Keratinocyte (primary cell): ENCODE data around the gene HOMEZ. TPM values are rescaled to one million over a fixed set of nuclear protein-coding genes. Genes with fewer than 3 reads are reported as not detected.

Source experiments
- DNase-seq: peaks from one replicate; pipeline ENCODE4 v3.0.0-alpha.2; 2011; ENCODE audit warnings: low read depth, missing footprints, low spot score
- FAIRE-seq: peaks from 2 replicates; lab custom pipeline; 2011; peaks lifted over from hg19 to GRCh38; lab: Jason Lieb, UNC
- H2AFZ ChIP-seq: 2 replicates; pipeline ENCODE4 v1.6.0; 2012; ENCODE audit warnings: low read length, control low read depth, inconsistent platforms; ENCODE audit not compliant: control insufficient read depth
- H3K27ac ChIP-seq: 2 replicates; pipeline ENCODE4 v1.5.1; 2011; ENCODE audit warnings: low read length; ENCODE audit not compliant: control insufficient read depth, insufficient read depth
- H3K27me3 ChIP-seq: 3 replicates; pipeline ENCODE4 v1.6.0; 2011; ENCODE audit warnings: low read length; ENCODE audit not compliant: control insufficient read depth, insufficient read depth; ENCODE audit errors: extremely low read depth
- H3K36me3 ChIP-seq, 2 experiments: 2 replicates in 1 of 2; 3 replicates in 1 of 2; pipeline ENCODE4 v1.5.1; 2011; ENCODE audit warnings: low read length in 2 of 2, mild to moderate bottlenecking in 1 of 2; ENCODE audit not compliant: control insufficient read depth in 2 of 2, insufficient read depth in 2 of 2; ENCODE audit errors: extremely low read depth in 1 of 2
- H3K4me1 ChIP-seq: 3 replicates; pipeline ENCODE4 v1.5.1; 2011; ENCODE audit warnings: low read length; ENCODE audit not compliant: control insufficient read depth, insufficient read depth; ENCODE audit errors: extremely low read depth
- H3K4me2 ChIP-seq: 3 replicates; pipeline ENCODE4 v1.6.0; 2011; ENCODE audit warnings: low read depth, low read length; ENCODE audit not compliant: control insufficient read depth, insufficient read depth; ENCODE audit errors: extremely low read depth
- H3K4me3 ChIP-seq, 3 experiments: fragments of 200-600 bp in 1 of 3; sonication (generic) in 1 of 3; 2 replicates in 2 of 3; 3 replicates in 1 of 3; pipeline ENCODE4 v1.5.1; 2011 to 2016; ENCODE audit warnings: low read length in 3 of 3, mild to moderate bottlenecking in 3 of 3, control low read depth in 2 of 3, inconsistent platforms in 1 of 3, low read depth in 1 of 3, mixed read lengths in 1 of 3, mixed run types in 1 of 3, moderate library complexity in 1 of 3; ENCODE audit not compliant: control insufficient read depth in 2 of 3, insufficient read depth in 2 of 3; ENCODE audit errors: extremely low read depth in 1 of 3
- H3K79me2 ChIP-seq: 2 replicates; pipeline ENCODE4 v1.6.0; 2012; ENCODE audit warnings: low read length; ENCODE audit not compliant: control insufficient read depth, insufficient read depth
- H3K9ac ChIP-seq: 3 replicates; pipeline ENCODE4 v1.6.0; 2011; ENCODE audit warnings: low read length; ENCODE audit not compliant: control insufficient read depth, insufficient read depth; ENCODE audit errors: extremely low read depth
- H3K9me1 ChIP-seq: 3 replicates; pipeline ENCODE4 v1.6.0; 2011; ENCODE audit warnings: low read length; ENCODE audit not compliant: control insufficient read depth, insufficient read depth; ENCODE audit errors: extremely low read depth
- H3K9me3 ChIP-seq: 2 replicates; pipeline ENCODE4 v1.5.1; 2012; ENCODE audit warnings: low read depth, low read length; ENCODE audit not compliant: control insufficient read depth
- H4K20me1 ChIP-seq: 3 replicates; pipeline ENCODE4 v1.6.0; 2011; ENCODE audit warnings: low read length; ENCODE audit not compliant: control insufficient read depth, insufficient read depth; ENCODE audit errors: extremely low read depth
- EZH2 ChIP-seq: IDR thresholded peaks from one replicate; pipeline ENCODE4 v1.6.1; 2012; ENCODE audit warnings: inconsistent platforms, mild to moderate bottlenecking, low read length, moderate library complexity
- dilution Hi-C: fragments of 300-500 bp; cut with MboI; formaldehyde crosslinking; loops from one replicate; pipeline ENCODE4 v1.7.0; 2020; ENCODE audit warnings: low sequenced_read_pairs; ENCODE audit not compliant: extremely low pct_ligation_motif_present
- polyA plus RNA-seq, 5 experiments: library from polyadenylated mRNA; depleted of rRNA in 3 of 5; stranded (reverse) in 3 of 5; stranded (forward) in 1 of 5; unstranded in 1 of 5; fragments of >200 nt; gene quantifications; 1 replicate in 1 of 5; 2 replicates in 3 of 5; 3 replicates in 1 of 5; pipeline versions ENCODE4 v1.2.1 to v1.2.3, GENCODE V29; 2011 to 2012; ENCODE audit warnings: missing spikeins in 2 of 5, low read depth in 1 of 5, low replicate concordance in 1 of 5
- TF ChIP-seq, protein P1 (sequence below), 3 experiments: IDR thresholded peaks in 1 of 3; conservative IDR thresholded peaks in 1 of 3; optimal IDR thresholded peaks in 1 of 3; 2 replicates in 2 of 3; 3 replicates in 1 of 3; pipeline versions ENCODE3 to v1.5.1; 2011; ENCODE audit warnings: low read length in 3 of 3, mild to moderate bottlenecking in 3 of 3, moderate library complexity in 2 of 3, control low read depth in 1 of 3, inconsistent platforms in 1 of 3; ENCODE audit not compliant: insufficient read depth in 2 of 3; ENCODE audit errors: extremely low read depth in 1 of 3

The HOMEZ gene
- polyA plus RNA-seq, 1 donor (not counting 4 experiments of a cell fraction or from before 2014, with no cell fraction given), result 31.9 TPM

DNA sequence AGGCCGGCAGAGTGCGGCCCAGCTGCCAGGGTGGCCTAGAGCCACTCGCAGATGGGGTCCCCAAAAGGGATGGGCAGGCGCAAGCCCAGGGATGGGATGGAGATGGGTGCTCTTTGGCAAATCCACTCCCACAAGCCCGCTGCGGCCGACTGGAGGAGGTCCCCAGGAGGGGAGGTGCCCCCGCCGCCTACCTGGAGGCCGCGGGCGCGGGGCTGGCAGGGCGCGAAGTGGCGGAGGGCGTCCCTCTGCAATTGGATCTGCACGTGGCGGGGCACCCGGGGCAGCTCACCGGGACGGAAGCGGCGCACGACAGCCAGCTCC lies 16.0 kb upstream of the HOMEZ start:
- TF ChIP-seq EZH2, result no peak
- TF ChIP-seq, protein P1, sequence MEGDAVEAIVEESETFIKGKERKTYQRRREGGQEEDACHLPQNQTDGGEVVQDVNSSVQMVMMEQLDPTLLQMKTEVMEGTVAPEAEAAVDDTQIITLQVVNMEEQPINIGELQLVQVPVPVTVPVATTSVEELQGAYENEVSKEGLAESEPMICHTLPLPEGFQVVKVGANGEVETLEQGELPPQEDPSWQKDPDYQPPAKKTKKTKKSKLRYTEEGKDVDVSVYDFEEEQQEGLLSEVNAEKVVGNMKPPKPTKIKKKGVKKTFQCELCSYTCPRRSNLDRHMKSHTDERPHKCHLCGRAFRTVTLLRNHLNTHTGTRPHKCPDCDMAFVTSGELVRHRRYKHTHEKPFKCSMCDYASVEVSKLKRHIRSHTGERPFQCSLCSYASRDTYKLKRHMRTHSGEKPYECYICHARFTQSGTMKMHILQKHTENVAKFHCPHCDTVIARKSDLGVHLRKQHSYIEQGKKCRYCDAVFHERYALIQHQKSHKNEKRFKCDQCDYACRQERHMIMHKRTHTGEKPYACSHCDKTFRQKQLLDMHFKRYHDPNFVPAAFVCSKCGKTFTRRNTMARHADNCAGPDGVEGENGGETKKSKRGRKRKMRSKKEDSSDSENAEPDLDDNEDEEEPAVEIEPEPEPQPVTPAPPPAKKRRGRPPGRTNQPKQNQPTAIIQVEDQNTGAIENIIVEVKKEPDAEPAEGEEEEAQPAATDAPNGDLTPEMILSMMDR (optimal IDR thresholded peaks at IDR 0.05 in 1 of 3, IDR thresholded peaks at IDR 0.05 in 1 of 3, conservative IDR thresholded peaks at IDR 0.05 in 1 of 3; ENCODE audit: extremely low read depth in 1 of 3, insufficient read depth in 2 of 3, low read length in 3 of 3), result no peak
- Histone ChIP-seq H3K79me2 (peaks cover 2% of the 10 kb centered on the region), H3K36me3 (no peaks in the 10 kb centered on the region), H3K9ac (peak overlapping the region; percentile 83), H4K20me1 (no peaks in the 10 kb centered on the region), H3K27ac (peak overlapping the region; percentile 81), H2AFZ (peak overlapping the region; percentile 95), H3K4me2 (peak overlapping the region; percentile 93), H3K9me1 (no peaks in the 10 kb centered on the region), H3K4me3 (peak overlapping the region; percentile 49 to 80 (median 77)), H3K4me1 (peaks cover 39% of the 10 kb centered on the region), H3K27me3 (no peaks in the 10 kb centered on the region), H3K9me3 (no peaks in the 10 kb centered on the region)
- dilution Hi-C loops, result no loop called here
- DNase-seq (no peak), FAIRE-seq (no peak)

GRCh38 chr14:23301288-23301968 lies 15.5 kb upstream of the HOMEZ start:
- peak overlapping the region; percentile 93 for H3K4me2 ChIP-seq
- TF ChIP-seq, protein P1 (optimal IDR thresholded peaks at IDR 0.05 in 1 of 3, IDR thresholded peaks at IDR 0.05 in 1 of 3, conservative IDR thresholded peaks at IDR 0.05 in 1 of 3; ENCODE audit: extremely low read depth in 1 of 3, insufficient read depth in 2 of 3, low read length in 3 of 3), result peak; percentile 52 to 85 (median 69)
- TF ChIP-seq EZH2, result no peak
- no peaks in the 10 kb centered on the region for H4K20me1 ChIP-seq
- peak overlapping the region; percentile 91 for H3K27ac ChIP-seq
- peak overlapping the region; percentile 49 to 94 (median 77) for H3K4me3 ChIP-seq
- peak overlapping the region; percentile 89 for H3K9ac ChIP-seq
- no peaks in the 10 kb centered on the region for H3K36me3 ChIP-seq
- H3K9me1 ChIP-seq, result no peaks in the 10 kb centered on the region
- dilution Hi-C loops, result no loop called here
- H3K79me2 ChIP-seq, result no peaks in the 10 kb centered on the region
- H3K27me3 ChIP-seq, result no peaks in the 10 kb centered on the region
- H3K9me3 ChIP-seq, result no peaks in the 10 kb centered on the region
- H2AFZ ChIP-seq, result peak overlapping the region; percentile 95
- FAIRE-seq, result no peak
- DNase-seq, result no peak
- H3K4me1 ChIP-seq, result peaks cover 39% of the 10 kb centered on the region
